ENCODE results near the gene TGFBI.

Gene TGFBI

DNA sequence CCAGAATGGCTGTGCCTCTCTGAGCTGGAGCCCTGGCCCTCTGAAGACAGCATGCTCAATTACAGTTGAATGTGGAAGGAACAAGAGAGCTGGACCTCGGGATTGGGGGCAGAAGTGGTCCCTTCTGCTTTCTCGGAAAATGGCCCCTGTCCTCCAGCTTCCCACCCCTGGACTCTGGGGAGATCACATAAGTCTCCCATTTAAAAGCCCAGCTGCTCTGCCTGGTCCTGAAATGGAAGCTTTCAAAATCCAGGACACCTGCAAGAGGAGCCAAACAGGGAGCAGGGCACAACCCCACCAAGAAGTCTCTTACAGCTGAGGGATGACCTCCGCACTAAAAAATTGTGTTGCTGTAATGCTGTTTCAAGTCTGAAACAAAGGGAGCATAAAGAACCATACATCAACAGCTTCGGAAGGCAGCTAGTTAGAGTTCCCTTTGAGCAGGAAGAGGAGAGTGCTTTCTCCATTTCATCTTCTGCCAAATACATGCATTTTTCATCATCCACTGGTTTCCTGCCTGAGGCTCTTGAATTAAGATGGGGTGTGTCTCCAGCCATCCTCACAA lies 48.2 kb downstream of the TGFBI start:
- Histone ChIP-seq H3K9me3 (ENCODE audit: insufficient read depth, low read length, severe bottlenecking) (no peaks in the 10 kb centered on the region), H3K36me3 (ENCODE audit: insufficient read depth, low read length) (no peaks in the 10 kb centered on the region), H3K9ac (ENCODE audit: low read depth, low read length) (no peak overlapping the region), H3K4me2 (ENCODE audit: insufficient read depth, low read length) (no peak overlapping the region), H4K20me1 (ENCODE audit: insufficient read depth, low read length) (no peaks in the 10 kb centered on the region), H3K27me3 (ENCODE audit: insufficient read depth, low read length, poor library complexity) (peaks cover 13% of the 10 kb centered on the region), H3K4me3 (ENCODE audit: low read depth in 1 of 2, low read length in 2 of 2) (no peak overlapping the region), H3K27ac (ENCODE audit: low read length) (no peak overlapping the region), H3K79me2 (ENCODE audit: insufficient read depth, low read length) (no peaks in the 10 kb centered on the region), H3K4me1 (ENCODE audit: insufficient read depth, low read length) (no peaks in the 10 kb centered on the region), H2AFZ (ENCODE audit: low read depth, low read length) (no peak overlapping the region)
- ATAC-seq (ENCODE audit: insufficient read depth, low read depth) (no peak), DNase-seq (no peak)
- no peak for TF ChIP-seq EZH2 (IDR thresholded peaks at IDR 0.05; ENCODE audit: borderline replicate concordance, low read depth, low read length, severe bottlenecking)
- TF ChIP-seq, protein P1, sequence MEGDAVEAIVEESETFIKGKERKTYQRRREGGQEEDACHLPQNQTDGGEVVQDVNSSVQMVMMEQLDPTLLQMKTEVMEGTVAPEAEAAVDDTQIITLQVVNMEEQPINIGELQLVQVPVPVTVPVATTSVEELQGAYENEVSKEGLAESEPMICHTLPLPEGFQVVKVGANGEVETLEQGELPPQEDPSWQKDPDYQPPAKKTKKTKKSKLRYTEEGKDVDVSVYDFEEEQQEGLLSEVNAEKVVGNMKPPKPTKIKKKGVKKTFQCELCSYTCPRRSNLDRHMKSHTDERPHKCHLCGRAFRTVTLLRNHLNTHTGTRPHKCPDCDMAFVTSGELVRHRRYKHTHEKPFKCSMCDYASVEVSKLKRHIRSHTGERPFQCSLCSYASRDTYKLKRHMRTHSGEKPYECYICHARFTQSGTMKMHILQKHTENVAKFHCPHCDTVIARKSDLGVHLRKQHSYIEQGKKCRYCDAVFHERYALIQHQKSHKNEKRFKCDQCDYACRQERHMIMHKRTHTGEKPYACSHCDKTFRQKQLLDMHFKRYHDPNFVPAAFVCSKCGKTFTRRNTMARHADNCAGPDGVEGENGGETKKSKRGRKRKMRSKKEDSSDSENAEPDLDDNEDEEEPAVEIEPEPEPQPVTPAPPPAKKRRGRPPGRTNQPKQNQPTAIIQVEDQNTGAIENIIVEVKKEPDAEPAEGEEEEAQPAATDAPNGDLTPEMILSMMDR (IDR thresholded peaks at IDR 0.05; ENCODE audit: borderline replicate concordance, extremely low read depth, low read length, poor library complexity, severe bottlenecking): no peak

DNA sequence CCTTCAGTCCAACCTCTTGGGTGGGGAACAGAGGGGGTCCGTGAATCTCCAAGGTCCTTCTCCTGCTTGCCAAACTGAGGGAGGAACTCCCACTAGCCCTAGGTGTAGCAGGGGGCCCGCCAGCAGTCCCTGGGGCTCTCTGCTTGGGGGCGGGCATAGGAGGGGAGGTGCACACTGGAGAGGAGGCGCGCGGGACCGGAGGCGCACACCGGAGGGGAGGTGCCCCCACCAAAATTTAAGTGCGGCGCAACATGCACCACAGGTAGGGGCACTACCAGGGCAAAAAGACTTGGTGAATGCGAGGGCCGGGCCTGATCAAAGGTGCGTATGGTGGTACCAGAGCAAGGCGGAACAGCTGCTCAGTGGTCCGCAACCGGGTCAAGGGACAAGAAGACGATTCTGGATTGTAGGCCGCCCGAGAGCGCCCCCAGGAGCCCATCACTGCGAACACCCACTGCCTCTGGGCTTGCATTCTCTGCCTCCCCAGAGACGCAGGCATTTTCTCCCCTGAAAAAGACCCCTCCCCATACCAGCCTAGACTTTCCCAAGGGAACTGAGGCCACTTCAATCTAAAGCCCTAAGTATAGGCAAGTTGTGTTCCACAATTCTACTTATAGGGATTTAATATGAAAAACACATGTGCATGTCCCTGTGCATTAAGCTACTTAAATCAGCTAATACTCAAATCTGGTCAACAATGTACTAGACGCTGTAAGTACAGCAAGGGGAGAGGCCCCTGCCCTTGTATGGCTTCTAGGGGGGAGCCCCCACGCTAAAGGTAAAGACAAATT lies 50.6 kb downstream of the TGFBI start:
- no peak overlapping the region for H3K4me3 ChIP-seq (ENCODE audit: low read depth in 1 of 2, low read length in 2 of 2)

DNA sequence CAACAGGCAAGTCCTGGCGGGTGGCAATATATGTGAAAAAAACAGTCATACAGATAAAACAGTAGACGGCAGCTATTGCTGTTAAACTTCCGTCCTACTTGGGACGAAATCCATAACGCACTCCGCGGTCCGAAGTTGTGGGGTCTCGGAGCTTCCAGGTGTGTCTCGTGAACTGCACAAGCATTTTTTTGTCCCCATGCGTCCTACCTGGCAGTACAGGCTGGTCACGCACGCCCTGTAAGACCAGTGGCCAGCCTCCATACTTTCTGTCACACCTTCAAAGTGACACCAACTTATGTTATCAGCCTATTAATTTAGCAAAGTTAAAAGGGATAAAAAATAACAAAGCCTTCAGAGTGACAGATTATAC lies 51.3 kb downstream of the TGFBI start:
- no peak overlapping the region for H3K9ac ChIP-seq (ENCODE audit: low read depth, low read length)
- H2AFZ ChIP-seq (ENCODE audit: low read depth, low read length): no peak overlapping the region
- H3K4me1 ChIP-seq (ENCODE audit: insufficient read depth, low read length): no peaks in the 10 kb centered on the region
- no peak overlapping the region for H3K27ac ChIP-seq (ENCODE audit: low read length)
- H3K4me2 ChIP-seq (ENCODE audit: insufficient read depth, low read length): no peak overlapping the region
- no peak for ATAC-seq (ENCODE audit: insufficient read depth, low read depth)
- no peak for DNase-seq
- H3K4me3 ChIP-seq (ENCODE audit: low read depth in 1 of 2, low read length in 2 of 2): no peak overlapping the region
- peaks cover 13% of the 10 kb centered on the region for H3K27me3 ChIP-seq (ENCODE audit: insufficient read depth, low read length, poor library complexity)
- no peaks in the 10 kb centered on the region for H3K9me3 ChIP-seq (ENCODE audit: insufficient read depth, low read length, severe bottlenecking)
- no peaks in the 10 kb centered on the region for H3K36me3 ChIP-seq (ENCODE audit: insufficient read depth, low read length)
- TF ChIP-seq EZH2 (IDR thresholded peaks at IDR 0.05; ENCODE audit: borderline replicate concordance, low read depth, low read length, severe bottlenecking): no peak
- TF ChIP-seq, protein P1 (IDR thresholded peaks at IDR 0.05; ENCODE audit: borderline replicate concordance, extremely low read depth, low read length, poor library complexity, severe bottlenecking): no peak
- no peaks in the 10 kb centered on the region for H4K20me1 ChIP-seq (ENCODE audit: insufficient read depth, low read length)
- no peaks in the 10 kb centered on the region for H3K79me2 ChIP-seq (ENCODE audit: insufficient read depth, low read length)

More for the DNA sequence above, 50.6 kb downstream of the TGFBI start:
- DNase-seq (no peak), ATAC-seq (ENCODE audit: insufficient read depth, low read depth) (no peak)
- H2AFZ ChIP-seq (ENCODE audit: low read depth, low read length): no peak overlapping the region
- H3K36me3 ChIP-seq (ENCODE audit: insufficient read depth, low read length): no peaks in the 10 kb centered on the region
- no peaks in the 10 kb centered on the region for H3K9me3 ChIP-seq (ENCODE audit: insufficient read depth, low read length, severe bottlenecking)
- no peak overlapping the region for H3K27ac ChIP-seq (ENCODE audit: low read length)
- no peak overlapping the region for H3K9ac ChIP-seq (ENCODE audit: low read depth, low read length)
- no peak overlapping the region for H3K4me2 ChIP-seq (ENCODE audit: insufficient read depth, low read length)
- peaks cover 13% of the 10 kb centered on the region for H3K27me3 ChIP-seq (ENCODE audit: insufficient read depth, low read length, poor library complexity)
- no peaks in the 10 kb centered on the region for H3K79me2 ChIP-seq (ENCODE audit: insufficient read depth, low read length)
- TF ChIP-seq EZH2 (IDR thresholded peaks at IDR 0.05; ENCODE audit: borderline replicate concordance, low read depth, low read length, severe bottlenecking): no peak
- TF ChIP-seq, protein P1 (IDR thresholded peaks at IDR 0.05; ENCODE audit: borderline replicate concordance, extremely low read depth, low read length, poor library complexity, severe bottlenecking): no peak
- H3K4me1 ChIP-seq (ENCODE audit: insufficient read depth, low read length): no peaks in the 10 kb centered on the region
- no peaks in the 10 kb centered on the region for H4K20me1 ChIP-seq (ENCODE audit: insufficient read depth, low read length)

Data from DND-41 (cell line).